ENCODE results near the gene TGDS.
"Not testable (repeated sequence)": the region's sequence is repeated elsewhere in the genome, so short reads cannot be mapped to it uniquely, and the experiment has no call there.

TGDS gene

DNA sequence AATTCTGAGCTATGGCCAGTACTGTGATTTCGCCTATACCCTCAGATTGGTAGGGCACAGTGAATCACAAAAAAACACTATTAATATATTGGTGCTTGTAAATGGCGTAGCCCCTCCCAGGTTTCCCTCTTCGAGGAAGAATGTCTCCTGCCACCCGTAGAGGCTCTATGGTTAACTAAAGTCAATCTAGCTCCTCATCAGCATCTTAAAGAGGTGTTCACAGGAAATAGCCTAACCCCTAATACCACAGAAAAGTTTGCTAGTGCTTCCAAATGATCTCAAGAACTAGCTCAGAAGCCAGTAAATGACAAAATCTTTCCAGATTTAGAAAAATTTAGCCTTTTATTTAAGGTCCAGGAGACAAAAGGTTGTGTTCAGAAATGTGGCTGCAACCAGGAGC is 60.2 kb downstream of the TGDS start:
- no peak for DNase-seq (ENCODE audit: low read depth in 1 of 2, low spot score in 1 of 2)
- TF ChIP-seq, protein P1, sequence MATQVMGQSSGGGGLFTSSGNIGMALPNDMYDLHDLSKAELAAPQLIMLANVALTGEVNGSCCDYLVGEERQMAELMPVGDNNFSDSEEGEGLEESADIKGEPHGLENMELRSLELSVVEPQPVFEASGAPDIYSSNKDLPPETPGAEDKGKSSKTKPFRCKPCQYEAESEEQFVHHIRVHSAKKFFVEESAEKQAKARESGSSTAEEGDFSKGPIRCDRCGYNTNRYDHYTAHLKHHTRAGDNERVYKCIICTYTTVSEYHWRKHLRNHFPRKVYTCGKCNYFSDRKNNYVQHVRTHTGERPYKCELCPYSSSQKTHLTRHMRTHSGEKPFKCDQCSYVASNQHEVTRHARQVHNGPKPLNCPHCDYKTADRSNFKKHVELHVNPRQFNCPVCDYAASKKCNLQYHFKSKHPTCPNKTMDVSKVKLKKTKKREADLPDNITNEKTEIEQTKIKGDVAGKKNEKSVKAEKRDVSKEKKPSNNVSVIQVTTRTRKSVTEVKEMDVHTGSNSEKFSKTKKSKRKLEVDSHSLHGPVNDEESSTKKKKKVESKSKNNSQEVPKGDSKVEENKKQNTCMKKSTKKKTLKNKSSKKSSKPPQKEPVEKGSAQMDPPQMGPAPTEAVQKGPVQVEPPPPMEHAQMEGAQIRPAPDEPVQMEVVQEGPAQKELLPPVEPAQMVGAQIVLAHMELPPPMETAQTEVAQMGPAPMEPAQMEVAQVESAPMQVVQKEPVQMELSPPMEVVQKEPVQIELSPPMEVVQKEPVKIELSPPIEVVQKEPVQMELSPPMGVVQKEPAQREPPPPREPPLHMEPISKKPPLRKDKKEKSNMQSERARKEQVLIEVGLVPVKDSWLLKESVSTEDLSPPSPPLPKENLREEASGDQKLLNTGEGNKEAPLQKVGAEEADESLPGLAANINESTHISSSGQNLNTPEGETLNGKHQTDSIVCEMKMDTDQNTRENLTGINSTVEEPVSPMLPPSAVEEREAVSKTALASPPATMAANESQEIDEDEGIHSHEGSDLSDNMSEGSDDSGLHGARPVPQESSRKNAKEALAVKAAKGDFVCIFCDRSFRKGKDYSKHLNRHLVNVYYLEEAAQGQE (IDR thresholded peaks at IDR 0.05; ENCODE audit: insufficient replicate concordance, low read depth), result no peak
- TF ChIP-seq GABPA (IDR thresholded peaks at IDR 0.05; ENCODE audit: low read depth) (no peak), SPI1 (IDR thresholded peaks at IDR 0.05; ENCODE audit: borderline replicate concordance, low read depth) (no peak), POLR2AphosphoS5 (IDR thresholded peaks at IDR 0.05; ENCODE audit: low read depth) (no peak)
- TF ChIP-seq, protein P2, sequence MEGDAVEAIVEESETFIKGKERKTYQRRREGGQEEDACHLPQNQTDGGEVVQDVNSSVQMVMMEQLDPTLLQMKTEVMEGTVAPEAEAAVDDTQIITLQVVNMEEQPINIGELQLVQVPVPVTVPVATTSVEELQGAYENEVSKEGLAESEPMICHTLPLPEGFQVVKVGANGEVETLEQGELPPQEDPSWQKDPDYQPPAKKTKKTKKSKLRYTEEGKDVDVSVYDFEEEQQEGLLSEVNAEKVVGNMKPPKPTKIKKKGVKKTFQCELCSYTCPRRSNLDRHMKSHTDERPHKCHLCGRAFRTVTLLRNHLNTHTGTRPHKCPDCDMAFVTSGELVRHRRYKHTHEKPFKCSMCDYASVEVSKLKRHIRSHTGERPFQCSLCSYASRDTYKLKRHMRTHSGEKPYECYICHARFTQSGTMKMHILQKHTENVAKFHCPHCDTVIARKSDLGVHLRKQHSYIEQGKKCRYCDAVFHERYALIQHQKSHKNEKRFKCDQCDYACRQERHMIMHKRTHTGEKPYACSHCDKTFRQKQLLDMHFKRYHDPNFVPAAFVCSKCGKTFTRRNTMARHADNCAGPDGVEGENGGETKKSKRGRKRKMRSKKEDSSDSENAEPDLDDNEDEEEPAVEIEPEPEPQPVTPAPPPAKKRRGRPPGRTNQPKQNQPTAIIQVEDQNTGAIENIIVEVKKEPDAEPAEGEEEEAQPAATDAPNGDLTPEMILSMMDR (IDR thresholded peaks at IDR 0.05; ENCODE audit: insufficient read depth, low read length), result no peak
- Histone ChIP-seq H3K27ac (replicated peaks) (no peak overlapping the region), H3K27me3 (ENCODE audit: insufficient read depth, poor library complexity, severe bottlenecking) (peaks cover 3% of the 10 kb centered on the region), H3K4me3 (replicated peaks; ENCODE audit: insufficient read depth, low read length) (no peak overlapping the region)

DNA sequence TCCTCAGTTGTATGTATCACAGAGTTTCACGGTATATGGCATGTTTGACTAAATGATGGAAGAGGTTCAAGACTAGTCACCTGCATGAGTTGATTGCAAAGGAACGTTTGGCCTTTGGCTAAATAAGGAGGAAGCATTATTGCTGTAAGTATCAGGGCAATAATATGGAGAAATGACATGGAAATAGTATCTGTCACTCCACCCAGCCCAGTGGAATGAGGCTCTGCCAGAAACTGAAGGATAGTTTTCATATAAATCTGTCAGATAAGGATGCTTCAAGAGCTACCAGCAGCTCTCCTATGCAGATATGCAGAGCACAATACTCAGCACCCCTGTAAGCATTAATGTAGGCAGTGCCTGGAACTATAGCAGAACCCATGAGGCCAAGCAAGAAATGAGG is 60.7 kb downstream of the TGDS start:
- TF ChIP-seq POLR2AphosphoS5 (IDR thresholded peaks at IDR 0.05; ENCODE audit: low read depth) (no peak), GABPA (IDR thresholded peaks at IDR 0.05; ENCODE audit: low read depth) (no peak), SPI1 (IDR thresholded peaks at IDR 0.05; ENCODE audit: borderline replicate concordance, low read depth) (no peak)
- TF ChIP-seq, protein P2 (IDR thresholded peaks at IDR 0.05; ENCODE audit: insufficient read depth, low read length), result no peak
- TF ChIP-seq, protein P1 (IDR thresholded peaks at IDR 0.05; ENCODE audit: insufficient replicate concordance, low read depth), result no peak
- Histone ChIP-seq H3K4me3 (replicated peaks; ENCODE audit: insufficient read depth, low read length) (no peak overlapping the region), H3K27me3 (ENCODE audit: insufficient read depth, poor library complexity, severe bottlenecking) (peaks cover 3% of the 10 kb centered on the region), H3K27ac (replicated peaks) (no peak overlapping the region)
- no peak for DNase-seq (ENCODE audit: low read depth in 1 of 2, low spot score in 1 of 2)

DNA sequence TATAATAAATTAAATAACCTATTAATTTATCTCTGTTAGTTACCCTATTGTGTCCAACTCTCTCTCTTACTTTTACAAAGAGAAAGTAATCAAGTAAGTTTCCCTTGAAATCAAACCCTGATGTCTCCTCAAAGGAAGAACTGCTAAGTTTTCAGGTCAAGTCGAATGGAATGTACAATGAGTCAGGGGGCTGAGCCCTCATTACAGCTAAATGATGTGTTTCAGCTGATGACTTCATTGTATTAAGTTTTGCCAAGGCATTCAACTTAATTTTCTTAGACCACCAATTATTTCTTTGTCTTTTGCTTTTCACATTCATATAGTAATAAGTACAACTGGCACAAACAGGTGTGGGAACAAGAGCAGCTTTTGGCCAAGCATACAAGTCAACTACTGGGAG is 61.8 kb downstream of the TGDS start:
- Histone ChIP-seq H3K27me3 (ENCODE audit: insufficient read depth, poor library complexity, severe bottlenecking) (peaks cover 3% of the 10 kb centered on the region), H3K4me3 (replicated peaks; ENCODE audit: insufficient read depth, low read length) (no peak overlapping the region), H3K27ac (replicated peaks) (no peak overlapping the region)
- no peak for TF ChIP-seq GABPA (IDR thresholded peaks at IDR 0.05; ENCODE audit: low read depth)
- no peak for TF ChIP-seq POLR2AphosphoS5 (IDR thresholded peaks at IDR 0.05; ENCODE audit: low read depth)
- TF ChIP-seq, protein P2 (IDR thresholded peaks at IDR 0.05; ENCODE audit: insufficient read depth, low read length), result no peak
- TF ChIP-seq, protein P1 (IDR thresholded peaks at IDR 0.05; ENCODE audit: insufficient replicate concordance, low read depth), result no peak
- no peak for TF ChIP-seq SPI1 (IDR thresholded peaks at IDR 0.05; ENCODE audit: borderline replicate concordance, low read depth)
- DNase-seq (ENCODE audit: low read depth in 1 of 2, low spot score in 1 of 2), result no peak

DNA sequence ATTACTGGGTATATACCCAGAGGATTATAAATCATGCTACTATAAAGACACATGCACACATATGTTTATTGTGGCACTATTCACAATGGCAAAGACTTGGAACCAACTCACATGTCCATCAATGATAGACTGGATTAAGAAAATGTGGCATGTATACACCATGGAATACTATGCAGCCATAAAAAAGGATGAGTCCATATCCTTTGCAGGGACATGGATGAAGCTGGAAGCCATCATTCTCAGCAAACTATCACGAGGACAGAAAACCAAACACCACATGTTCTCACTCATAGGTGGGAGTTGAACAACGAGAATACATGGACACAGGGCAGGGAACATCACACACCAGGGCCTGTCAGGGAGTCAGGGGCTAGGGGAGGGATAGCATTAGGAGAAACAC is 63.7 kb downstream of the TGDS start:
- H3K4me3 ChIP-seq (replicated peaks; ENCODE audit: insufficient read depth, low read length); H3K27ac ChIP-seq (replicated peaks); H3K27me3 ChIP-seq (ENCODE audit: insufficient read depth, poor library complexity, severe bottlenecking); DNase-seq (ENCODE audit: low read depth in 1 of 2, low spot score in 1 of 2): not testable (repeated sequence)

DNA sequence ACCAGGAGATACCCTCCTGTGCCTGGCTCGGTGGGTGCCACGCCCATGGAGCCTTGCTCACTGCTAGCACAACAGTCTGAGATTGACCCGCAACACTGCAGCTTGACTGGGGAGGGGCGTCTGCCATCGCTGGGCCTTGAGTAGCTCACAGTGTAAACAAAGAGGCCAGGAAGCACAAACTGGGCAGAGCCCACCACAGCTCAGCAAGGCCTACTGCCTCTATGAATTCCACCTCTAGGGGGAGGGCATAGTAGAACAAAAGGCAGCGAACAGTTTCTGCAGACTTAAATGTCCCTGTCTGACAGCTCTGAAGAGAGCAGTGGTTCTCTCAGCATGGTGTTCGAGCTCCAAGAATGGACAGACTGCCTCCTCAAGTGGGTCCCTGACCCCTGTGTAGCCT is 69.0 kb downstream of the TGDS start:
- not testable (repeated sequence) for DNase-seq (ENCODE audit: low read depth in 1 of 2, low spot score in 1 of 2); H3K27ac ChIP-seq (replicated peaks); H3K27me3 ChIP-seq (ENCODE audit: insufficient read depth, poor library complexity, severe bottlenecking); H3K4me3 ChIP-seq (replicated peaks; ENCODE audit: insufficient read depth, low read length)
